ENCODE measurements around the gene FRK.

FRK gene

GRCh38 chr6:116016846-116017545 is 43.7 kb downstream of the FRK start:
- no peaks in the 10 kb centered on the region for H3K36me3 ChIP-seq (replicated peaks)
- H3K27me3 ChIP-seq (replicated peaks) = no peaks in the 10 kb centered on the region
- in situ Hi-C loops (cut with HindIII; ENCODE audit: low pct_ligation_motif_present, low sequenced_read_pairs) = no loop called here
- no peak overlapping the region for H3K27ac ChIP-seq
- H3K4me3 ChIP-seq (ENCODE audit: low read depth, low read length) = no peak overlapping the region
- no peak for TF ChIP-seq CTCF (IDR thresholded peaks at IDR 0.05; ENCODE audit: low read depth, low read length, missing control alignments)
- DNase-seq = no peak

- no peak overlapping the region for H3K4me3 ChIP-seq (ENCODE audit: low read depth, low read length)
- in situ Hi-C loops (cut with HindIII; ENCODE audit: low pct_ligation_motif_present, low sequenced_read_pairs) = no loop called here
- no peaks in the 10 kb centered on the region for H3K36me3 ChIP-seq (replicated peaks)
- TF ChIP-seq CTCF (IDR thresholded peaks at IDR 0.05; ENCODE audit: low read depth, low read length, missing control alignments) = no peak
- H3K27ac ChIP-seq = no peak overlapping the region
- H3K27me3 ChIP-seq (replicated peaks) = no peaks in the 10 kb centered on the region
- DNase-seq = no peak
Observed at GRCh38 chr6:116015983-116016382, 44.7 kb downstream of the FRK start.

GRCh38 chr6:116015561-116015960 is 45.1 kb downstream of the FRK start:
- DNase-seq = no peak
- no peak overlapping the region for H3K27ac ChIP-seq
- no peak for TF ChIP-seq CTCF (IDR thresholded peaks at IDR 0.05; ENCODE audit: low read depth, low read length, missing control alignments)
- no peak overlapping the region for H3K4me3 ChIP-seq (ENCODE audit: low read depth, low read length)
- no peaks in the 10 kb centered on the region for H3K27me3 ChIP-seq (replicated peaks)
- H3K36me3 ChIP-seq (replicated peaks) = no peaks in the 10 kb centered on the region
- in situ Hi-C loops (cut with HindIII; ENCODE audit: low pct_ligation_motif_present, low sequenced_read_pairs) = no loop called here

GRCh38 chr6:116012951-116013350 is 47.7 kb downstream of the FRK start:
- H3K36me3 ChIP-seq (replicated peaks) = no peaks in the 10 kb centered on the region
- in situ Hi-C loops (cut with HindIII; ENCODE audit: low pct_ligation_motif_present, low sequenced_read_pairs) = no loop called here
- no peak for TF ChIP-seq CTCF (IDR thresholded peaks at IDR 0.05; ENCODE audit: low read depth, low read length, missing control alignments)
- no peak overlapping the region for H3K27ac ChIP-seq
- no peak for DNase-seq
- no peaks in the 10 kb centered on the region for H3K27me3 ChIP-seq (replicated peaks)
- no peak overlapping the region for H3K4me3 ChIP-seq (ENCODE audit: low read depth, low read length)

- H3K27me3 ChIP-seq (replicated peaks) = no peaks in the 10 kb centered on the region
- H3K4me3 ChIP-seq (ENCODE audit: low read depth, low read length) = no peak overlapping the region
- in situ Hi-C loops (cut with HindIII; ENCODE audit: low pct_ligation_motif_present, low sequenced_read_pairs) = no loop called here
- no peak overlapping the region for H3K27ac ChIP-seq
- no peak for TF ChIP-seq CTCF (IDR thresholded peaks at IDR 0.05; ENCODE audit: low read depth, low read length, missing control alignments)
- H3K36me3 ChIP-seq (replicated peaks) = no peaks in the 10 kb centered on the region
- DNase-seq = peak; percentile 47
Observed at GRCh38 chr6:116012471-116012949, 48.2 kb downstream of the FRK start.

- H3K4me3 ChIP-seq (ENCODE audit: low read depth, low read length) = no peak overlapping the region
- no peaks in the 10 kb centered on the region for H3K36me3 ChIP-seq (replicated peaks)
- in situ Hi-C loops (cut with HindIII; ENCODE audit: low pct_ligation_motif_present, low sequenced_read_pairs) = no loop called here
- DNase-seq = no peak
- no peak for TF ChIP-seq CTCF (IDR thresholded peaks at IDR 0.05; ENCODE audit: low read depth, low read length, missing control alignments)
- no peak overlapping the region for H3K27ac ChIP-seq
- no peaks in the 10 kb centered on the region for H3K27me3 ChIP-seq (replicated peaks)
Observed at GRCh38 chr6:116011520-116011919, 49.2 kb downstream of the FRK start.

All from brain microvascular endothelial cell (primary cell).